Activated CD4-positive, alpha-beta memory T cell treated with anti-CD3 and anti-CD28 coated beads for 36 hours (primary cell): ENCODE data around the gene ARTN. TPM values are rescaled to one million over a fixed set of nuclear protein-coding genes. Genes with fewer than 3 reads are reported as not detected.

Experiments
- CTCF ChIA-PET: fragments of 350-600 bp; sonication (Branson Sonifier 250); formaldehyde crosslinking; loops from one replicate; lab custom pipeline; 2021; ENCODE audit warnings: antibody characterized with exemption, inconsistent platforms; lab: Charles Lee
- POLR2A ChIA-PET: fragments of 350-600 bp; sonication (Branson Sonifier 250); formaldehyde crosslinking; loops from one replicate; lab custom pipeline; 2021; ENCODE audit warnings: antibody characterized with exemption; lab: Charles Lee
- DNase-seq: peaks from one replicate; pipeline ENCODE4 v3.0.0-alpha.2; 2020
- H3K27ac Mint-ChIP-seq: one replicate; pipeline ENCODE4 v1.8.0; 2021; ENCODE audit warnings: mixed read lengths
- H3K27me3 Mint-ChIP-seq: one replicate; pipeline ENCODE4 v1.8.0; 2021; ENCODE audit warnings: mixed read lengths
- H3K36me3 Mint-ChIP-seq: one replicate; pipeline ENCODE4 v1.8.0; 2021; ENCODE audit warnings: mixed read lengths
- H3K4me1 Mint-ChIP-seq: one replicate; pipeline ENCODE4 v1.8.0; 2021; ENCODE audit warnings: low read depth, mixed read lengths
- H3K4me3 Mint-ChIP-seq: one replicate; pipeline ENCODE4 v1.8.0; 2021; ENCODE audit warnings: mild to moderate bottlenecking, mixed read lengths
- H3K9me3 Mint-ChIP-seq: one replicate; pipeline ENCODE4 v1.8.0; 2021; ENCODE audit warnings: mixed read lengths
- intact Hi-C: fragments of 100-400 bp; cut with micrococcal nuclease; formaldehyde crosslinking; loops from one replicate; pipeline ENCODE4 v1.15.1; 2023
- total RNA-seq, 2 experiments: library from RNA; stranded (reverse); gene quantifications; one replicate each; pipeline ENCODE4 v1.2.3, GENCODE V29; 2021

Gene ARTN
- total RNA-seq, 2 experiments from 2014 or later, result not detected

DNA sequence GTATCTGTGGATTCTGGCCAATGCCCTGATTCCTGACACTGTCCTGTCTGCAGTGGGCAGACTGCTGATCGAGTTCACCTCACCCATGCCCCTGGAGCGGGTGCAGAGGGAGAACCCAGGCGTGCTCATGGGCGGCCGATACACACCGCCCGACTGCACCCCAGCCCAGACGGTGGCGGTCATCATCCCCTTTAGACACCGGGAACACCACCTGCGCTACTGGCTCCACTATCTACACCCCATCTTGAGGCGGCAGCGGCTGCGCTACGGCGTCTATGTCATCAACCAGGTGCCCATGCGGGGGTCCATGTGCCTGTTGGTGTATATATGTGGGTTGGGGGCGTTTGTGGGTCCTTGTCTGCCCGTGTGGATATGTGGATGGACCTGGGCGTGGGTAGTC is 48.0 kb downstream of the ARTN start:
- Mint-ChIP-seq H3K4me3 (no peak overlapping the region), H3K9me3 (no peaks in the 10 kb centered on the region), H3K27ac (no peak overlapping the region), H3K27me3 (no peaks in the 10 kb centered on the region), H3K36me3 (peaks cover 31% of the 10 kb centered on the region), H3K4me1 (peaks cover 34% of the 10 kb centered on the region)
- DNase-seq, result no peak
- CTCF ChIA-PET, result interaction anchor here (1.2 kb wide), 1 partner anchor 47 kb away, joined by 3 read pairs; no protein-coding TSS in a partner anchor
- intact Hi-C loops, result no loop called here
- POLR2A ChIA-PET, result no interaction called here

DNA sequence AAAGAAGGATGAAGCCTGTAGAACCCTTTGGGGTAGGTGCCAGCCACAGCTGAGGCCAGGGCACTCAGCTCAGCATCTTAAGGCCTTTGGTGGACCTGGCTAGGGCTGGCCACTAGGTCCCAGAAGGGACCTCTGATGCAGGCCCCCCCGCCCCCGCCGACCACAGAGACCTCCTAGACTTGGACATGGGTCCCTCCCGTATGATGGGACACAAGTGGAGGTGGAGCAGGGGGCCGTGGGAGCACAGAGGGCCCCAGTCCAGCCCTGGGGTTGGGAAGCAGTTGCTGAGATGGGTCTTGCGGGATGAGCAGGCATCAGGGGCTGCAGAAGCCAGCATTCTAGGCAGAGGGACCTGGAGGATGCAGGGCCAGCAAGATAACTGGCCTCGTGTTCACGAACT is 48.6 kb downstream of the ARTN start:
- CTCF ChIA-PET, result interaction anchor here (1.2 kb wide), 1 partner anchor 47 kb away, joined by 3 read pairs; no protein-coding TSS in a partner anchor
- POLR2A ChIA-PET, result no interaction called here
- no peak for DNase-seq
- no peaks in the 10 kb centered on the region for H3K9me3 Mint-ChIP-seq
- no peak overlapping the region for H3K4me3 Mint-ChIP-seq
- intact Hi-C loops, result no loop called here
- H3K27ac Mint-ChIP-seq, result no peak overlapping the region
- H3K27me3 Mint-ChIP-seq, result no peaks in the 10 kb centered on the region
- peaks cover 25% of the 10 kb centered on the region for H3K36me3 Mint-ChIP-seq
- peaks cover 28% of the 10 kb centered on the region for H3K4me1 Mint-ChIP-seq

DNA sequence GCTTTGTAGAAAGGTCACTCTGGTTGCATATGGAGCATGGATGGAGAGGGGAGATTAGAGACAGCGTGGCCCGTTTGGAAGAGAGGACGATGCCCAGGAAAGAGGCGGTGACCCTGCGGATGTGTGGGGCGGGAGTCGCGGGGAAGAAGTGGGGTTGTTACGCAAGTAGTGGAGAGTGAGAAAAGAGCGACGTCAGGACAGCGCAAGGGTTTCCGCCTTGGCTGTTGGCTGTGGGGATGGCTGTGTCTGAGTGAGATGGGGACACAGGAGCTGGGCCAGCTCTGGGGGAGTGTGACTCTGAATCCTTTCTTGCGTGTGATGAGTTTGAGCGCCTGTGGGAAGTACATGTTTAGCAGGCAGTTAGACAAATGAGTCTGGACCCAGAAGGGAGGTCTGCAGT is 49.2 kb downstream of the ARTN start:
- Mint-ChIP-seq H3K4me3 (no peak overlapping the region), H3K4me1 (peaks cover 22% of the 10 kb centered on the region), H3K27ac (no peak overlapping the region), H3K9me3 (no peaks in the 10 kb centered on the region), H3K36me3 (peaks cover 19% of the 10 kb centered on the region), H3K27me3 (no peaks in the 10 kb centered on the region)
- POLR2A ChIA-PET, result no interaction called here
- intact Hi-C loops, result no loop called here
- CTCF ChIA-PET, result no interaction called here
- DNase-seq, result no peak

DNA sequence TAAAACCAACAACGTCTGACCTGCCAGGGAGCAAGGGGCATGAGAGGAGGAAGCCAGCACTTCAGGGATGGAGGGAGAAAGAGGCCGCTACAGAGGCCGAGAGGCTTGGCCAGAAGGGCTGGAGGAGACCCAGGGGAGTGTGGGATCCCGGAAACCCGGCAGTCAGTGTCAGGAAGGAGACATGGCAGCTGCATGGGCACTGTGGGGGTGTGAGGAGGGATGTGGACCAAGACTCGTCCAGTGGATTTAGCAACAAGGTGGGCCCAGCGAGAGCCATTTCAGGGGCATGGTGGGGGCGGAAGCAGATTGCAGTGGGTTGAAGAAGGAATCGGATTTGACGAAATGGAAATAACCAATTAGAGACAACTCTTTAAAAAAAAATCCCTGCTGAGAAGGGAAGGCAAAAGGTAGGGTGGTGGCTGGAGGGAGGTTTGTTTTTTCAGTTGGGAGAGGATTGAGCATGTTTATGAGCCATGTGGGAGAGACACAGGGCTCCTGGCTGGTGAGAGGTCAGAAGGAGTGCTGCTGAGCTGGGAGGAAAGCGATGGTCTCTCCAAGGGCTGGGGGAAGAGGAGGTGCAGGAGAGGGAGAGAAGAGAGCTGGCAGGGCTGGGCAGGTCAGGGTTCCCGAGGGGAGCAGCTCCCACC is 49.8 kb downstream of the ARTN start:
- CTCF ChIA-PET, result no interaction called here
- intact Hi-C loops, result no loop called here
- H3K9me3 Mint-ChIP-seq, result no peaks in the 10 kb centered on the region
- peaks cover 15% of the 10 kb centered on the region for H3K36me3 Mint-ChIP-seq
- H3K4me1 Mint-ChIP-seq, result peaks cover 17% of the 10 kb centered on the region
- no peak for DNase-seq
- H3K27me3 Mint-ChIP-seq, result no peaks in the 10 kb centered on the region
- POLR2A ChIA-PET, result no interaction called here
- no peak overlapping the region for H3K27ac Mint-ChIP-seq
- no peak overlapping the region for H3K4me3 Mint-ChIP-seq

DNA sequence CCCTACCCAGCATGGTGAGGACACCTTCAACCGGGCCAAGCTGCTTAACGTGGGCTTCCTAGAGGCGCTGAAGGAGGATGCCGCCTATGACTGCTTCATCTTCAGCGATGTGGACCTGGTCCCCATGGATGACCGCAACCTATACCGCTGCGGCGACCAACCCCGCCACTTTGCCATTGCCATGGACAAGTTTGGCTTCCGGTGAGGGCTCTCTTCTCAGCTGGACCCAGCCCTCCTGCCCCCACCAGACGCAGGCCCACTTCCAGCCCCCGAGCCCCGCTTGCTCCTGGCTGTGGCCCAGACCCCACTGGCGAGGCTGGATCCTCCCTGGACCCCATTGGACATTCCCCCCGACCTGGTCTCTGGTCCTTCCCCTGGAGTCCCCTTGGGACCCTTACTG is 51.3 kb downstream of the ARTN start:
- H3K4me3 Mint-ChIP-seq, result no peak overlapping the region
- intact Hi-C loops, result no loop called here
- ChIA-PET CTCF (no interaction called here), POLR2A (no interaction called here)
- H3K36me3 Mint-ChIP-seq, result peaks cover 15% of the 10 kb centered on the region
- DNase-seq, result no peak
- peaks cover 10% of the 10 kb centered on the region for H3K4me1 Mint-ChIP-seq
- H3K9me3 Mint-ChIP-seq, result no peaks in the 10 kb centered on the region
- H3K27me3 Mint-ChIP-seq, result no peaks in the 10 kb centered on the region
- H3K27ac Mint-ChIP-seq, result no peak overlapping the region

DNA sequence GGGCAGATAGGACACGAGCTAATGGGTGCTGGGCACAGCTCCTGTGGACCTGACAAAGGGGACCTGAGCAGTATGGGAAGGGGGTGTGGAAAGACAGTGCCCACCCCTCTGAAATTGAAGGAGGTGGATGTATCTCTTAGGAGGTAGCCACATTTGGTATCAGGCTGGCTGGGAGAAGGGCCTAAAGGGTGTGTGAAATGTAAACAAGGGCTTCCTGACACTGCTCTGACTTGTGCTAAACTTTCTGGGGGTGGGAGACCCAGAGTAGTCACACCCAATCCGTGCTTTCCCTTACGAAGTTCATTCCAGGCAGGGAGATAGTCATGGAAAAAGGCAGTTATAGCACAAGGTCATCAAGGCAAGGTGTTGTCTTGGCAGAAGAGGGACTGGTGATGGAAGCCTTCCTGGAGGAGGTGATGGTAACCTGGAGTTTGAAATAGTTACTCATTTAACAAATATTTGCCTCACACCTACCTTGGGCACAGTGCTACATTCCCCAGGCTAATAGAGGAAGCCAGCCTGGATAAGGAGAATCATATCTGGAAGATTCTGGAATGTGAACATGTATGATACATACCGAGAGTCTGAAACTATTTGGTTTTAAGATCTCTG is 52.5 kb downstream of the ARTN start:
- no peak overlapping the region for H3K4me3 Mint-ChIP-seq
- peaks cover 11% of the 10 kb centered on the region for H3K36me3 Mint-ChIP-seq
- ChIA-PET CTCF (interaction anchor here (1.3 kb wide), 1 partner anchor 63 kb away, joined by 6 read pairs; no protein-coding TSS in a partner anchor), POLR2A (no interaction called here)
- no peak for DNase-seq
- no peaks in the 10 kb centered on the region for H3K27me3 Mint-ChIP-seq
- peaks cover 4% of the 10 kb centered on the region for H3K4me1 Mint-ChIP-seq
- no peak overlapping the region for H3K27ac Mint-ChIP-seq
- intact Hi-C loops, result no loop called here
- no peaks in the 10 kb centered on the region for H3K9me3 Mint-ChIP-seq

DNA sequence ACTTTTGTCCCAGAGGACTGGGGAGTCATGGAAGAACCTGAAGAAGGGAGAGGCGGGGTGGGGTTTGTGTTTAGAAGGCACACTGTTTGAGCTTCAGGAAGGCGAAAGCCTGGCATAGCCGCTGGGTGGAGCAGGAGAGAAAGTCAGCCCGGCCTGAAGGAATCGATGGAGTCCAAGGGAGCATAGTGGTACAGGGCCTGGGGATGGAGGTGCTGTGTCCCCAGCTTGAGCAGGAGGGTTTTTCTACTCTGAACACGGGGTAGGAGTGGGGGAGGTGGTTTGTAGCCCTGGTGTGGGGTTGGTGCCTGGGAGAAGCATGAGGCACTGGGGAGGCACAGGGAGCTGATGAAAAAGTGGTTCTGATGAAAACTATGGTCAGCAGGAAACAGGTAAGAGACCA is 53.1 kb downstream of the ARTN start:
- POLR2A ChIA-PET, result no interaction called here
- Mint-ChIP-seq H3K27me3 (no peaks in the 10 kb centered on the region), H3K4me3 (no peak overlapping the region), H3K27ac (no peak overlapping the region), H3K4me1 (peaks cover 5% of the 10 kb centered on the region), H3K36me3 (peaks cover 11% of the 10 kb centered on the region), H3K9me3 (no peaks in the 10 kb centered on the region)
- intact Hi-C loops, result no loop called here
- no peak for DNase-seq
- CTCF ChIA-PET, result interaction anchor here (1.3 kb wide), 1 partner anchor 62 kb away, joined by 6 read pairs; no protein-coding TSS in a partner anchor

Other genes with a start within 250 kb of the ARTN start
- gene ST3GAL3, start 226.3 kb upstream of the ARTN start, total RNA-seq, result 10 to 100 TPM; 14.7 to 16.0 TPM
- gene IPO13, start 13.1 kb downstream of the ARTN start, total RNA-seq, result 10 to 100 TPM; 13.3 TPM
- gene DPH2, start 36.2 kb downstream of the ARTN start, total RNA-seq, result 10 to 100 TPM; 24.8 to 26.9 TPM
- gene ATP6V0B, start 41.2 kb downstream of the ARTN start, total RNA-seq, result 10 to 100 TPM; 84.8 to 85.1 TPM
- gene B4GALT2, start 45.4 kb downstream of the ARTN start, total RNA-seq, result 10 to 100 TPM; 26.1 TPM
- 1 to 10 TPM; 2.7 to 2.8 TPM for gene CCDC24, start 57.8 kb downstream of the ARTN start, total RNA-seq
- gene SLC6A9, start 97.7 kb downstream of the ARTN start, total RNA-seq, result 1 to 10 TPM; 7.4 to 7.9 TPM
- gene KLF17, start 185.0 kb downstream of the ARTN start, total RNA-seq, result not detected
- not detected for gene KLF18, start 207.8 kb downstream of the ARTN start, total RNA-seq